HG02678 (cell line): Measurements from ENCODE around the gene SH2D2A.

Source experiments
- ATAC-seq: cut with Tn5 transposase; IDR thresholded peaks from one replicate; pipeline ENCODE4 v1.9.1; 2021; ENCODE audit warnings: mild to moderate bottlenecking, moderate library complexity; ENCODE audit not compliant: unreplicated experiment

SH2D2A gene

DNA sequence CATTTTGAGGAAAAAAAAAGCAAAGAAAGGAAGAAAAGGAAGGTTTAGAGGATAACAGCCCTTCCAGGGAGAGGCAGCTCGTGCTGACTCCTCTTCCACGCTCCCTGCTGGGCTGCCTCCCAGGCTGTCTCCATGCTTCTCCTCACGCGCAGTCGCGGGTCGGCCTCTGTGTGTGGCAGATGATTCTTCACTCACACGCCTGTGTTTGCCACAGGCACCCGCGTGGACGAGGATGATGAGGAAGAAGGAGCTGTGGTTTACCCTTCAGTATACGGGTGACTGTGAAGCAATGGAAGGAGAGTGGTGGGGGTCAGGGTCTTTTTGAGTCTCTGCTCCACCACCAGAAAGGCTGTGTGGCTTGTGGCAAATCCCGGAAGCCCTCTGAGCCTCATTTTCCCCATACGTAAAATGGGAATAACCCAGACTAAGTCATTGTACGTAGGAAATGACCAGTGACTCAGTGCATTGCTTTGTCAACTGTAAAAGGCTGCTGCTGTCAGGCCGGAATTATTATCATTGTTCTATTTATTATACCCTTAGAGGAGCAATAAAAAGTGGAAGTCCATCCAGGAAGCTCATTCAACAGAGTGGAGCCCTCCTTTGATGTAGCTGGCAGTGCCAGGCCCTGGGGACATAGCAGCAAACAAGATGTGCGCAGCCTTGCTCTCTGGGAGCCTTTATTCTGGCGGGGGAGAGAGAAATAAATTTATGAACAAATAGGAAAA is 11.9 kb upstream of the SH2D2A start:
- ATAC-seq, result no peak

DNA sequence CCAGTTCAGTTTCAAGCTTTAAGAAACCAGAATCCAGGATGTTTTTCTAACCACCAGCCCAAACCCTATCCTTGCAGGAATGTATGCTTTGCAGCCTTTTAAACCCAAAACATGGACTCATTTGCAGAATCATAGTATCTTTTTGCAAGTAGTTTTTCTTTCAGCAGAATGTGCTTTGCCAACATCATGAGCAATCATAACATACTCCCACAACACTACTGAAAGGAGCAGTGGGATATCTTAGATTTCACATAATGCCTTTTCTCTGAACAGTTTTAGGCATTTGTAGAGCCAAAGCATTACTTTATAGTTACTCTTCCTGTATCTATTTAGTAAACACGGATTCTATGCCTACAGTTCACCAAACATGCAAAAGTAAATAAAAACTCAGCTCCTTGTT is 10.0 kb upstream of the SH2D2A start:
- ATAC-seq, result no peak

DNA sequence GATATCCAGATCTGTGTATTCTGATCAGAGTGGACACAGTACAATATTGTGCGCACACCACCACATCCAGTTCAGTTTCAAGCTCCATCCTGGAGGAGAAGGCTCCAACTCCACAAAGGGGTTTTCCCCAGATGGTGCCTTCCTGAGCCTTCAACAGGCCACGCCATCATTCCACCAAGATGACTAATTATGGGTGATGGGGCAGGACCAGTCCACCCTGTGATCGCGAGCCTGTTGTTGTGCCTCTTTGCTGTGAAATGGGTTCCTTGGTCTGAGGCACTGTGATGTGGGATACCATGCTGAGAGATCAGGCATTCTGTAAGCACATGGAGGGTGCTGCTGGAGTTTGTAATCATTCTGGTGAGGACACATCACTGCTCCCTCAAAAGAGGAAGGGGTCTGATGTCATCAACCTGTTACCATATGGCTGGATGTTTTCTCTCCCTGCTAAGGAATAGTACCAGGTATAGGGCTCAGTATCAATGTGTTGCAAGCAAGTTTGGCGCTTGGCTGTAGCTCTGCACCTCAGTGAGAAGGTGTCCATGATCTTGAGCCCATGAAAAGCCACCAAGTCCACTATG is 6.7 kb upstream of the SH2D2A start:
- ATAC-seq, result no peak

DNA sequence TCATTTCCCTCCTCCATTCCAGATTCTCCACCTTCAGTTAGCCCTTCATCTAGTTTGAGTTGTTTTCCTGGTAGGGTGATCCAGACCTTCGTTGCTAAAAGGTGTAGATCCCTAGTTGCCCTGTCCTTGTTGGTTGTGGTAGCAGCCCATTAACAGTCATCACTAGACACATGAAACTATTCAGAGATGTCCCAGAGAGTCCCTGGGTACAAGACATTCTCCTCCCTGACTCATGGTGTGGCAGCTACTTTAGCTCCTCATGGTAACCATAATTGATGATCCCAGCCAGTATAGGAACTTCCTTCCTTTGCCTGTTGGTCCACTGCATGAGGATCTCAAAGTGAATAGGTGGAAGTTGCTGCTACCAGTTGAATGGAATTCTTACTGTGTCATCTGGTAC is 6.0 kb upstream of the SH2D2A start:
- no peak for ATAC-seq

DNA sequence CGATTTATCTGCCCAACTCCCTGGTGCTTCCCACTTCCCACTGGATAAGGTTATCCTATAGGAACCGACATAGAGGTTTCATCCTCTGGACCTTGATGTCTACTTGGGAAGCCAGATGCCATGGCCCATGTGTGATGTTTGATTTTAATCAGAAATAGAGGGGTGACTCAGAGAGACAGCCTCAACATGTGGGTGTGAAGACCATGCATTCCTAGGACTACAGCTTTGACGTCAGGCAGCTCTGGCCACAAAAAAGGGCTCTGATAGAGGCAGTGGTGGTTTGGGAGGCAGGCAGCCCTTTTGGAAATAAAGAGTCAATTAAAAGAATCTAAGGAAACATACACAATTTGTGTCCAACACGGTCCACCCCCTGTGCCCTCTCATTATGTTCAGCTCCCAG is 5.2 kb upstream of the SH2D2A start:
- no peak for ATAC-seq

DNA sequence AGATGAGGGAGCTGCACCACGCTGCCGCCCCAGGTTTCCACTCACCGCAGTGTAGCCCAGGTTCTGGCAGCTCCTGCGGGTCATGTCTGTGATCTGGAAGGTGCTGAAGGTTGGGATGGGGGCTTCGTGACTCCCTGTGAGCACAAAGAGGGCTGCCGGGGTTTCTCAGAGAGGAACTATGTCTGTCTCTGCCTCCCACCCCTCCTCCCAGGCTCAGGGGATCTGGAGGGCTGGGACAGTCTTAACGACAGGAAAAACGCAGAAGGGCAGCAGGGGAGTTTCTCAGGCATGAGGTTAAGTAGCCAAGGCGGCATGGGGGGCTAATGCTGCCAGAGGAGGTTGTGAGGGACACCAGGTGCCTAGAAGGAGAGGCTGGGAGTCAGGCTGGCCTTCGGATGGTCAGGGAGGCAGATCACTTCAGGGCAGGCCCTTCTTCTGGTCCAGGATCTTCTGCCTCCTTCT is 656 bp downstream of the SH2D2A start:
- no peak for ATAC-seq

DNA sequence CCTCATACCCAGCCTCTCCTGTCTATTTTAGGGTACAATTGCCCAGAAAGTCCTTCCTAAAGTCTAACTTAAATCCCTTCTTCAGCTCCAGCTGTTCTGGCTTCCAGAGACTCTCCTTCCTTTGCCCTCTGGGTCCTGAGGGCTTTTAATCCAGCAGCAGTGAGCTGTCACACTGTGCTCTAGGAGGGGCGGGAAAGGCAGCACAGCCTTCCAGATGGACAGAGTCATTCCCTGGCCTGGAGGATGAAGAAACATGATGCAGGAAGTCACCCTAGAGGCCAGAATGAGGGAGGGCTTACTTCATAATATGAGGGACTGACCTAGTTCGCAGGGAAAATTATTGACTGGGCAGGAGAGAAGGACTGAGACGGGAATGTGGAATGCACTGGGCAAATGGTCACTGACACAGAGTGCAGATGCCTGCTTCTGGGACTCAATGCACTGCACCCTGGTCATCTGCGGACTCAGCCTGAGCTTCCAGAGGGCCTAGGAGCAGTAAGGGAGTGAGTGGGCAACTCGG is 1.3 kb downstream of the SH2D2A start:
- ATAC-seq, result no peak

DNA sequence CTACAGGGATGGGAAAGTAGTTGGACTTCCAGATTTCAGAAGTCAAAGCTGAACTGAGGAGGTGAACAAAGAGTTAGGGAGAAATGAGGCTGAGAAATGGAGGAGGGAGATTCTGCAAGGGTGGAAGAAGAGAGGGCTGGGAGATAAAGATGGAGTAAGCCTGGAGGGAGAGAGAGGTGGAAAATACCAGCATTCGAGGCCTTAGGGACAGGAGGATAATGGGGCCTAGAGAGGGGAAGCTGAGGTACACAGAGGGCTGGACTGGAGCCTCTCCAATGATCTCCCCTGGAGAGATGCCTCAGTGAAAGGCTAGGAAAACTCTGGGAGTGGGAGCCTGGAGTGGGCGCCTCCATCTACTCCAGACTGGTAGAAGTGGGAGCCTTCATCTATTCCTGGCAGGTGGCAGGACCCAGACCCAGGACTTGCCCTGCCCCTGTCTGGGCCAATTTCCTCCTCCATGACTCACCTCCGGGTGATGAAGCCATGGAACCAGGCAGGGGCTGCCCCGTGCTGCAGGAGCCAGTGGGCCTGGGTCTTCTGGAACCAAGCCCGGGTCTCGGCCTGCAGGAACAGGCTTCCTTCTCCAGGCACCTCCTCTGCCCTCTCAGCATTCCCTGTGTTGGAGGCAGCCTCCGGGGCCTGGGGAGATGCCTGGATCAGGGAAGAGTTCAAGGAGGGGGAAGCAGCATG is 1.9 kb downstream of the SH2D2A start:
- ATAC-seq, result no peak

DNA sequence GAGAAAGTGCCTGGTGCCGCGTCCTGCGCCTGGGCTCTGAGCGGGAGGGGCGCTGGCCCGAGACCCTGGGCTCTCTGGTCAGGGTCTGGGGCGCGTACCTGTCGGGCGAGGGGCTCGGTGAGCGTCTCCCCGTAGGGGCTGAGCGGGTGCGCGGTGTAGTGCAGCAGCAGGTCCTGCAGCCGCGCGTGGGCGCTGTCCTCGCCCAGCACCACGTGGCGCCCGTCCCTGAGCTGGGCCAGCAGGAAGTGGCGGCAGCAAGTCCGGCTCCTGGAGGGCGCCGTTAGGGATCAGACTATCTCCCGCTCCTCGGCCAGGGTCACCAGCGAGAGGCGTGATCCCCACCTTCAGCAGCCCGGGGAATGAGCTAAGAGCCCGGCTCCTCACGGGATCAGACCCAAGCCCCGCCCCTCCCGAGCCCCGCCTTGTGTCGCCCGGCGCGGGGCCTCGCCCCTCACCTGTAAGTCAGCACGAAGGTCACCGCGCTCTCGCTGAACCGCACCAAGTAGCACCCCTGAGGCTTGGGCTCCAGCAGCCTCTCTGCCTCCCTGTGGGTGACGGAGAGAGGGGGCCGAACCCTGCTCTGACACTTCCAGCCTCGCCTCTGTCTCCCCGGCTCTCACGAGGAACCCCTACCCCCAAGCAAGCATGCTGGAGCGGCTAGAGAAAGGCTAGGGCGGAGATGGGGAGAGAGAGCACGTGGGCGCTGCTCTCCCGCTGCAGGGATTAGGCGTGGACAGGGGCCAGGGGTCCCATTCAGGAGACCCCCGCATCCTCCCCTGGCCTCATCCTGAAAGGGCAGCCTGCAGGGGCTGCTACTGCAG is 2.7 kb downstream of the SH2D2A start:
- ATAC-seq, result peak; percentile 61

DNA sequence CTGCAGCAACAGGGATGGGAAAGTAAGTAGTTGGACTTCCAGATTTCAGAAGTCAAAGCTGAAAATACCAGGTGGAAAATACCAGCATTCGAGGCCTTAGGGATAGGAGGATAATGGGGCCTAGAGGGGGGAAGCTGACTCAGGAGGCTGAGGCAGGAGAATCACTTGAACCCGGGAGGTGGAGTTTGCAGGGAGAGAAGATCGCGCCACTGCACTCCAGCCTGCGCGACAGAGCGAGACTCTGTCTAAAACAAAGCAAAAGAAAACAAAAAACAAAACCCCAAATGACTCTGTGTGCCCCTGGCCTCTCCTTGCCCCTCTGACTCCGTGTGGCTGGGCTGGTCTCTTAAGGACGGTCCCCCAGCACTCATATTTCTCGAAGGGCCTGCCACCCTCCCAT is 3.4 kb downstream of the SH2D2A start:
- ATAC-seq, result no peak

DNA sequence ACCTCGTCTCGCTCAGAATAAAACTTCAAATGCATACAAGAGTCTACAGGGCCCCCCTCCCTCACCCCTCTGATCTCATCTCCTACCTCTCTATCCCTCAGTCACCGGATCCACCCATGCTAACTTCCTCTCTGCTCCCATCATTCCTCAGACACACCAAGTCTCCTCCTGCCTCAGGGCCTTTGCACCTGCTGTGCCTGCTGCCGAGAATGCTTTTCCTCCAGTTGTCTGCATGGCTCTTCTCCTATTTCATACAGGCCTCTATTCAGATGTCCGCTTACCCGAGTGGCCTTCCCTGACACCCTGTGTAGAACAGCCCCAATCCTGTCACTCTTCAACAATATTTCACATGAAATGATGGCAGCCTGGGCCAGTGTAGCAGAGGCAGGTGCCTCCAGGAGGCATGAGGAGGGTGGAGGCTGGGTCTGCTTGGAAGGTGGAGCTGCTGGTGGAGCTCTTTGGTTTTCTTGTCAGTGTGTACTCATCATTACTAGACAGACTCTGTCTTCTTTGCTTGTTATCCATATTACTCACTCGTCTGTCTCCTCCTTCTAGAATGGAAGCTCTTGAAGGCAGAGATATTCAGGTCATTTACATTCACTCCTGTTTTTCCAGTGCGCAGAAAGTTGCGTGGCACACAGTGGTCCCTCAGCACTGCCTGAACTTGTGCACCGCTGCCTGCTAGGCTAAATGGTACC is 4.2 kb downstream of the SH2D2A start:
- no peak for ATAC-seq

DNA sequence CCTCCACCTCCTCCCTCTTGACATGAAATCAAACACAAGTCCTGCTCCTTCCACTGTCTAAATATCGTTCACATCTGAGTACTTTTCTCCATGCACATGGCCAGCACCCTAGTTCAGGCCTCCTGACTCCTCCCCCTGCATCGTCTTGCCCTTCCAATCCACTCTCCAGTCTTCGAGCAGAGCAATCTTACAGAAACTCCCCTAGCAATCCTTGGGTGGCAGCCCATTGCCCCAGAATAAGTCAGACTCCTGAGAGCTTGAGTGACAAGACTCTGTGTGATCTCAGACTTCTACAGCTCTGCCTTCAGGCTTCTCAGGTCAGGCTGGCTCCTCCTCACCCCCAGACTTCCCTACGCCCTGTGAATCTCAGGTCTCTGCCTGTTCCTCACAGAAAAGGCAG is 5.5 kb downstream of the SH2D2A start:
- no peak for ATAC-seq

DNA sequence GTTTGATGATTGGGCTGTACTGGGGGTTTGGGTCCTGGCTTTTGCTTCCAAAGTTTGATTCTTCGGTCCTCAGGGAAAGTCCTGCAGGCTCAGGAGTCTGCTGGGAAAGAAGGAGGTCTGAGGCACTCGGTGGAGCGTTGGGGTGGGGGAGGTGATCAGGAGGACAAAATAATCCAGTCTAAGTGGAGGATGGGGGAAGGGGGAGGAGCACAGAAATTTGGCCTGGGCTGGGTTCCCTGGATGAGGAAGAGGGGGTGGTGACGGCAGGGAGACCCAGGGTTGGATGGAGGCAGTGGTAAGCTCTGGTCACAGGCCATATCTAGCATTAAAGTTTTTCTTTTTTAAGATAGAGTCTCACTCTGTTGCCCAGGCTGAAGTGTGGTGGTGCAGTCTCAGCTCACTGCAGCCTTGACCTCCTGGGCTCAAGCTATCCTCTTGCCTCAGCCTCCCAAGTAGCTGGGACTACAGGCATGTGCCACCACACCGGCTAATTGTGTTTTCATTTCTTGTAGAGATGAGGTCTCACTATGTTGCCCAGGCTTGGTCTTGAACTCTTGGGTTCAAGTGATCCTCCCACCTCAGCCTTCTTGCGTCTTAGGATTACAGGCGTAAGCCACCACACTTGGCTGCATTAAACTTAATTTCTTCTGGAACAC is 6.8 kb downstream of the SH2D2A start:
- no peak for ATAC-seq

DNA sequence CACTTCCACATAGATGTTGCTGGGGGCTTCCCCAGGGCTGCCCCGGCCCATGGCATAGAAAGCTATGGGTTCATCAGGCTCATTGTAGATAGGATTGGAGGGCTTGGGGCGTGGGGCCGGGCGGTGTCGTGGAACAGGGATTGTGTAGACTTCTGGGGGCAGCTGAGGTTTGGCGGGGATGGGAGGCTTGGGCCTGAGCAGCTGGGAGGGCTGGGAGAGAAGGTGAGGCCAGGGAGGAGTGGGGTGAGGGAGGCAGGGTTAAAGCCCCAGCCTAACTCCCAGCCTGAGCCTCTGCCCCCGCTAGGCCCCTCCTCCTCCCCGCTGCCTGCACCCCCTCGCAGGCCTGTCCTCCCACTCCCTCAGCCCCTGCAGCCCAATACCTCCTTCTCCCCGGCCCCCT is 7.4 kb downstream of the SH2D2A start:
- ATAC-seq, result no peak

DNA sequence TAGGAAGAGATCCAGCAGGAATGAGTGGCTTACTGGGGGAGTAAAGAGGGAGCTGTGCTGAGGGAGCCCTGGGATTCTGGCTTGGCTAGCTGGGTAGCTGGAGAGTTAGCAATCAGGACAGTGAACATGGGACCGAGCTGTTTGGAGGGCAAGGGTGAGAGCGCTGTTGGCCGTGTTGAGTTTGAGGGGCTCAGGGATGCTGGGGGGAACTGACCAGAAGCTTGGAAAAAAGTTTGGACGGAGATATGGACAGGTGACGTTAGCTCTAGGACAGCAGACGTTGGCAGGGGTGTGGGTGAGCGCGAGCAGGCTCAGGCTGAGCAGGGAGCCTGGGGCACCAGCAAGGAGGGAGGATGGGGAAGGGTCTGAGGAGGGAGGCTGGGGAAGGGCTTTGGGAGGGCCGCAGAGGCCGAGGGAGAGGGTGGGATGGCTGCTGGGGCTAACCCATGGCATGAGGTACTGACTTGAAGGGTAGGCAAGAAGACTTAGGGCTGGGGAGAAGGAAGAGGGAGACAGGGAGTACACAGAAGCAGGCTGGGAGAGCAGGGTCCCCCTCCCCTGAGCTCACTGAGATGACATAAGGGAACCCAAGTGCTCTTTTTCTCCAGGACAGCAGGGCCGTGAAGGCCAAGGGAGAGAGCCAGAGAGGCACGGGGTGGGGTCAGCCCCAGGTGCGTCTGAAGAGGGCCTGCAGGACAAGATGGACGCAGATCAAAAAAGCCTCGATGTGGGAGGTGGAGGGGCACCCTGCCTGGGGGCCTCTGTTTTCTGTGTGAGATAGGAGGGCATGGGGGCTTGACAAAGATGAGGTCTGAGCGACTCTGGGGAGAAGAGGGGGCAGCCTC is 8.2 kb downstream of the SH2D2A start:
- no peak for ATAC-seq

DNA sequence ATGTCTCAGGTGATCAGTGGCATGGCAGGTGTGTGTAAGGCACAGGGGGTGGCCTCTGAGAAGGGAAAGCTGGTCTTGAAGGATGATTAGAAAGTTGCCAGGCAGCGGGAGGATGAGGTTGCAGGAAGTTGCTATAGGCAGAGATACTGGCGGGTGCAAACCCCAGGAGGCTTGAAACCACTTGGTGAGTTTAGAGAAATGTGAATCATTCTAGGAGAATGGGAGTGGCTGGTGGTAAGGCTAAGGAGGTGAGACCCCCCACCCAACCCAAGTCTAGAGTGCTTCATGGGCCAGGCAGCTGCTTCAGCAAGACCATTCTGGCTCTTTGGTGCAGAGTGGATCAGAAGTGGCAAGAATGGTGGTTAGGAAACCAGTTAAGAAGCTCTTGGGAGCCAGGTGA is 9.0 kb downstream of the SH2D2A start:
- no peak for ATAC-seq

DNA sequence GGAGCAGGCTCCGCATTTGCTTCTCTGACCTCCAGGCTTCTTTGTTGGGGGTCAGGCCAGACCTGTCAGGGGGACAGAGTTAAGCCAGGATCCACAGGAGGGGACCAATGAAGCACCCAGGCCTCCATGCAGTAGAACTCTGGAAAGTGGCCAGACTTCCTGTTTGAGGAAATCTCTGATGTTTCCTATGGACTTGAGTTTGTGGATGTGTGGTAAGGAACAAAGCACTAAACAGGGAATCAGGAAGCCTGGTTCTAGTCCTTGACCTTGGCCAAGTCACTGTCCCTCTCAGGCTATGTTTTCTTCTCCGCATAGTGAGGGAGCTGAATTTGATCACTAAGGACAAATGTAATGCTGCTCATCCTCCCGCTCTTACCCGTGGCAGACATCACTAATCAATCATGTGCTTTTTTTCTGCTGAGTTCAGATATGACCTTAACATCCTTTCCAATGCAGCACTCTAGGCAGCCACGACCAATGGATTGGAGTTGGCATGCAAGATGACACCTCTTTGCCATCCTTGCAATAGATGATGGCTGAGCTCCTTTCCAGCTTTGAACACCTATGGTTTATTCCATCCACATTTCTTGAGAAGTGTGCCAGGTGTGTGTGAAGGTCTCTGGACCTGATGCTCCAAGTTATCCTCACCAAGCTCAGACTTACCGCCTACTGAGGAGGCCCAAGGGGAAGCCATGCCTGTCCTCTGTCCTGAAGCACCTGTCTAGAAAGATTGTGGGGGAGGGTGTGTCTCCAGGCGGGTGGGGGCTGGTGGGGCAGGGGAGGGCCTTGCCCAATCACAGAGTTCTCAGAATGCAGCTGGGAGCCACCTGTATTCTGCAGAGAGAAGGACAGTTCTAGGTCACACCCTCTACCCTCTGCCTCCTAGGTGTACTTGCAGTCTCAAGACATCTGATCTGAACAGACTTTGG is 9.9 kb downstream of the SH2D2A start:
- no peak for ATAC-seq
